Neural cell (in vitro differentiated cells): ENCODE measurements around the gene TIMELESS. TPM values are rescaled to one million over a fixed set of nuclear protein-coding genes. Genes with fewer than 3 reads are reported as not detected.

Experiments
- H2AFZ ChIP-seq: fragments of 200-600, 300-800 bp; sonication (generic), shearing (Covaris generic); 2 replicates; pipeline ENCODE4 v1.6.0; 2014; ENCODE audit warnings: low read depth, mild to moderate bottlenecking, antibody characterized with exemption, low read length, moderate library complexity
- H3F3A ChIP-seq: fragments of 200-600 bp; shearing (Covaris generic); 2 replicates; pipeline ENCODE4 v1.6.1; 2016; ENCODE audit warnings: mild to moderate bottlenecking, moderate library complexity, mixed read lengths, antibody characterized with exemption, low read length; ENCODE audit not compliant: insufficient read depth, poor library complexity, severe bottlenecking
- H3K27ac ChIP-seq: fragments of 200-600, 300-800 bp; sonication (generic), shearing (Covaris generic); 2 replicates; pipeline ENCODE4 v1.5.1; 2014; ENCODE audit warnings: mild to moderate bottlenecking, low read length, moderate library complexity
- H3K27me3 ChIP-seq: fragments of 300-800, 200-600 bp; sonication (generic), shearing (Covaris generic); 2 replicates; pipeline ENCODE4 v1.6.0; 2014; ENCODE audit warnings: mild to moderate bottlenecking, low read depth, low read length, moderate library complexity; ENCODE audit not compliant: insufficient read depth
- H3K36me3 ChIP-seq: fragments of 300-800, 200-600 bp; sonication (generic), shearing (Covaris generic); 2 replicates; pipeline ENCODE4 v1.5.1; 2014; ENCODE audit warnings: mild to moderate bottlenecking, antibody characterized with exemption, low read length, moderate library complexity; ENCODE audit not compliant: insufficient read depth
- H3K4me2 ChIP-seq: fragments of 300-800, 200-600 bp; sonication (generic), shearing (Covaris generic); 2 replicates; pipeline ENCODE4 v1.6.0; 2014; ENCODE audit warnings: mild to moderate bottlenecking, low read length
- H3K4me3 ChIP-seq: fragments of 300-800, 200-600 bp; sonication (generic), shearing (Covaris generic); 2 replicates; pipeline ENCODE4 v1.5.1; 2014; ENCODE audit warnings: mild to moderate bottlenecking, low read length, moderate library complexity
- H3K79me2 ChIP-seq: fragments of 200-600 bp; shearing (Covaris generic); replicated peaks from 2 replicates; pipeline ENCODE4 v1.6.0; 2014; ENCODE audit warnings: mild to moderate bottlenecking, low read length, moderate library complexity; ENCODE audit not compliant: insufficient read depth
- H3K9ac ChIP-seq: fragments of 300-800, 200-600 bp; sonication (generic), shearing (Covaris generic); 2 replicates; pipeline ENCODE4 v1.6.1; 2016; ENCODE audit warnings: mild to moderate bottlenecking, low read length, mixed read lengths
- H3K9me2 ChIP-seq: fragments of 200-600 bp; shearing (Covaris generic); 2 replicates; pipeline ENCODE4 v1.6.1; 2016; ENCODE audit warnings: mild to moderate bottlenecking, low read length, mixed read lengths; ENCODE audit not compliant: insufficient read depth
- H3K9me3 ChIP-seq: fragments of 200-600, 300-800 bp; sonication (generic), shearing (Covaris generic); 2 replicates; pipeline ENCODE4 v1.6.1; 2016; ENCODE audit warnings: mild to moderate bottlenecking, mixed run types, low read length, moderate library complexity, mixed read lengths
- H4K20me1 ChIP-seq: fragments of 200-600 bp; shearing (Covaris generic); 2 replicates; pipeline ENCODE4 v1.6.1; 2016; ENCODE audit warnings: mild to moderate bottlenecking, mixed run types; ENCODE audit not compliant: insufficient read depth
- EP300 ChIP-seq: fragments of 450-650 bp; conservative IDR thresholded peaks from 2 replicates; pipeline ENCODE4 v1.6.1; 2014; ENCODE audit warnings: antibody characterized with exemption, mild to moderate bottlenecking, moderate library complexity; ENCODE audit not compliant: poor library complexity, severe bottlenecking
- EZH2 ChIP-seq: fragments of 200-600, 300-800 bp; shearing (Covaris generic), sonication (generic); IDR thresholded peaks from 2 replicates; pipeline ENCODE4 v1.6.1; 2014; ENCODE audit warnings: antibody characterized with exemption, low read length, borderline replicate concordance, mild to moderate bottlenecking; ENCODE audit not compliant: insufficient read depth, poor library complexity, severe bottlenecking
- MXI1 ChIP-seq: fragments of 450-650 bp; conservative IDR thresholded peaks from 2 replicates; pipeline ENCODE4 v1.6.1; 2014; ENCODE audit warnings: antibody characterized with exemption, mild to moderate bottlenecking; ENCODE audit not compliant: poor library complexity, severe bottlenecking
- POLR2AphosphoS5 ChIP-seq: IDR thresholded peaks from 2 replicates; pipeline ENCODE4 v1.6.1; 2012
- RAD21 ChIP-seq: fragments of 450-650 bp; conservative IDR thresholded peaks from 2 replicates; pipeline ENCODE4 v1.6.1; 2014; ENCODE audit warnings: antibody characterized with exemption, mild to moderate bottlenecking, moderate library complexity
- SMC3 ChIP-seq: fragments of 450-650 bp; conservative IDR thresholded peaks from 2 replicates; pipeline ENCODE4 v1.6.1; 2014; ENCODE audit warnings: antibody characterized with exemption, mild to moderate bottlenecking, moderate library complexity; ENCODE audit not compliant: poor library complexity
- TAF1 ChIP-seq: IDR thresholded peaks from 2 replicates; pipeline ENCODE4 v1.6.1; 2012; ENCODE audit warnings: low read depth
- polyA plus RNA-seq: library from polyadenylated mRNA; depleted of rRNA; stranded (reverse); fragments of >200 nt; gene quantifications from 2 replicates; pipeline ENCODE4 v1.2.3, GENCODE V29; 2014
- TF ChIP-seq, protein P1 (sequence below): fragments of 450-650 bp; IDR thresholded peaks from 2 replicates; pipeline ENCODE4 v1.5.1; 2014; ENCODE audit warnings: antibody characterized with exemption, mild to moderate bottlenecking, moderate library complexity; ENCODE audit not compliant: poor library complexity, severe bottlenecking
- TF ChIP-seq, protein P2 (sequence below): IDR thresholded peaks from 2 replicates; pipeline ENCODE4 v1.6.1; 2012; ENCODE audit warnings: borderline replicate concordance

The TIMELESS gene
- polyA plus RNA-seq, 1 donor from 2014 or later, result 2.5 TPM

GRCh38 chr12:56451147-56451546, 1.9 kb upstream of the TIMELESS start:
- Histone ChIP-seq H3K9ac (no peak overlapping the region), H2AFZ (no peak overlapping the region), H3F3A (peaks cover 2% of the 10 kb centered on the region), H3K9me3 (no peaks in the 10 kb centered on the region), H3K27ac (no peak overlapping the region), H3K4me3 (no peak overlapping the region), H3K27me3 (no peaks in the 10 kb centered on the region), H3K4me2 (no peak overlapping the region), H3K9me2 (no peaks in the 10 kb centered on the region), H3K79me2 (no peaks in the 10 kb centered on the region), H3K36me3 (no peaks in the 10 kb centered on the region), H4K20me1 (no peaks in the 10 kb centered on the region)
- TF ChIP-seq, protein P1, sequence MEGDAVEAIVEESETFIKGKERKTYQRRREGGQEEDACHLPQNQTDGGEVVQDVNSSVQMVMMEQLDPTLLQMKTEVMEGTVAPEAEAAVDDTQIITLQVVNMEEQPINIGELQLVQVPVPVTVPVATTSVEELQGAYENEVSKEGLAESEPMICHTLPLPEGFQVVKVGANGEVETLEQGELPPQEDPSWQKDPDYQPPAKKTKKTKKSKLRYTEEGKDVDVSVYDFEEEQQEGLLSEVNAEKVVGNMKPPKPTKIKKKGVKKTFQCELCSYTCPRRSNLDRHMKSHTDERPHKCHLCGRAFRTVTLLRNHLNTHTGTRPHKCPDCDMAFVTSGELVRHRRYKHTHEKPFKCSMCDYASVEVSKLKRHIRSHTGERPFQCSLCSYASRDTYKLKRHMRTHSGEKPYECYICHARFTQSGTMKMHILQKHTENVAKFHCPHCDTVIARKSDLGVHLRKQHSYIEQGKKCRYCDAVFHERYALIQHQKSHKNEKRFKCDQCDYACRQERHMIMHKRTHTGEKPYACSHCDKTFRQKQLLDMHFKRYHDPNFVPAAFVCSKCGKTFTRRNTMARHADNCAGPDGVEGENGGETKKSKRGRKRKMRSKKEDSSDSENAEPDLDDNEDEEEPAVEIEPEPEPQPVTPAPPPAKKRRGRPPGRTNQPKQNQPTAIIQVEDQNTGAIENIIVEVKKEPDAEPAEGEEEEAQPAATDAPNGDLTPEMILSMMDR, result no peak
- TF ChIP-seq MXI1 (no peak), EP300 (no peak), SMC3 (no peak), TAF1 (no peak), POLR2AphosphoS5 (no peak), RAD21 (no peak), EZH2 (no peak)
- TF ChIP-seq, protein P2, sequence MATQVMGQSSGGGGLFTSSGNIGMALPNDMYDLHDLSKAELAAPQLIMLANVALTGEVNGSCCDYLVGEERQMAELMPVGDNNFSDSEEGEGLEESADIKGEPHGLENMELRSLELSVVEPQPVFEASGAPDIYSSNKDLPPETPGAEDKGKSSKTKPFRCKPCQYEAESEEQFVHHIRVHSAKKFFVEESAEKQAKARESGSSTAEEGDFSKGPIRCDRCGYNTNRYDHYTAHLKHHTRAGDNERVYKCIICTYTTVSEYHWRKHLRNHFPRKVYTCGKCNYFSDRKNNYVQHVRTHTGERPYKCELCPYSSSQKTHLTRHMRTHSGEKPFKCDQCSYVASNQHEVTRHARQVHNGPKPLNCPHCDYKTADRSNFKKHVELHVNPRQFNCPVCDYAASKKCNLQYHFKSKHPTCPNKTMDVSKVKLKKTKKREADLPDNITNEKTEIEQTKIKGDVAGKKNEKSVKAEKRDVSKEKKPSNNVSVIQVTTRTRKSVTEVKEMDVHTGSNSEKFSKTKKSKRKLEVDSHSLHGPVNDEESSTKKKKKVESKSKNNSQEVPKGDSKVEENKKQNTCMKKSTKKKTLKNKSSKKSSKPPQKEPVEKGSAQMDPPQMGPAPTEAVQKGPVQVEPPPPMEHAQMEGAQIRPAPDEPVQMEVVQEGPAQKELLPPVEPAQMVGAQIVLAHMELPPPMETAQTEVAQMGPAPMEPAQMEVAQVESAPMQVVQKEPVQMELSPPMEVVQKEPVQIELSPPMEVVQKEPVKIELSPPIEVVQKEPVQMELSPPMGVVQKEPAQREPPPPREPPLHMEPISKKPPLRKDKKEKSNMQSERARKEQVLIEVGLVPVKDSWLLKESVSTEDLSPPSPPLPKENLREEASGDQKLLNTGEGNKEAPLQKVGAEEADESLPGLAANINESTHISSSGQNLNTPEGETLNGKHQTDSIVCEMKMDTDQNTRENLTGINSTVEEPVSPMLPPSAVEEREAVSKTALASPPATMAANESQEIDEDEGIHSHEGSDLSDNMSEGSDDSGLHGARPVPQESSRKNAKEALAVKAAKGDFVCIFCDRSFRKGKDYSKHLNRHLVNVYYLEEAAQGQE, result no peak

GRCh38 chr12:56450241-56450640, 1.0 kb upstream of the TIMELESS start:
- peaks cover 2% of the 10 kb centered on the region for H3F3A ChIP-seq
- no peak overlapping the region for H3K9ac ChIP-seq
- no peak overlapping the region for H3K4me3 ChIP-seq
- no peaks in the 10 kb centered on the region for H3K9me2 ChIP-seq
- H2AFZ ChIP-seq, result no peak overlapping the region
- no peaks in the 10 kb centered on the region for H3K36me3 ChIP-seq
- no peaks in the 10 kb centered on the region for H3K9me3 ChIP-seq
- no peak overlapping the region for H3K27ac ChIP-seq
- TF ChIP-seq RAD21, result no peak
- no peak for TF ChIP-seq MXI1
- no peak for TF ChIP-seq SMC3
- no peak for TF ChIP-seq TAF1
- TF ChIP-seq, protein P1, result no peak
- TF ChIP-seq EP300, result no peak
- TF ChIP-seq EZH2, result no peak
- TF ChIP-seq POLR2AphosphoS5, result no peak
- TF ChIP-seq, protein P2, result no peak
- H3K79me2 ChIP-seq, result no peaks in the 10 kb centered on the region
- H3K27me3 ChIP-seq, result no peaks in the 10 kb centered on the region
- no peak overlapping the region for H3K4me2 ChIP-seq
- no peaks in the 10 kb centered on the region for H4K20me1 ChIP-seq
